Measurements from ENCODE around the gene PCDH9. TPM values are rescaled to one million over a fixed set of nuclear protein-coding genes. Genes with fewer than 3 reads are reported as not detected.

PCDH9 gene
- total RNA-seq, 1 donor from 2014 or later, result 14.7 TPM

- Histone ChIP-seq H3K27me3 (ENCODE audit: low read depth) (no peaks in the 10 kb centered on the region), H3K27ac (replicated peaks) (no peak overlapping the region), H3K4me3 (no peak overlapping the region), H3K9me3 (replicated peaks) (no peaks in the 10 kb centered on the region), H3K4me1 (peaks cover 3% of the 10 kb centered on the region), H3K36me3 (no peaks in the 10 kb centered on the region)
- intact Hi-C loops (cut with micrococcal nuclease), result no loop called here
- DNase-seq, result no peak
- TF ChIP-seq CTCF (IDR thresholded peaks at IDR 0.05; ENCODE audit: borderline replicate concordance), result no peak
Measured at GRCh38 chr13:66560991-66561390, 669.1 kb downstream of the PCDH9 start.

GRCh38 chr13:66560189-66560588 is 669.9 kb downstream of the PCDH9 start:
- no peak for DNase-seq
- no peak overlapping the region for H3K27ac ChIP-seq (replicated peaks)
- intact Hi-C loops (cut with micrococcal nuclease), result no loop called here
- no peaks in the 10 kb centered on the region for H3K9me3 ChIP-seq (replicated peaks)
- no peaks in the 10 kb centered on the region for H3K27me3 ChIP-seq (ENCODE audit: low read depth)
- H3K4me3 ChIP-seq, result no peak overlapping the region
- no peaks in the 10 kb centered on the region for H3K36me3 ChIP-seq
- peaks cover 3% of the 10 kb centered on the region for H3K4me1 ChIP-seq
- no peak for TF ChIP-seq CTCF (IDR thresholded peaks at IDR 0.05; ENCODE audit: borderline replicate concordance)

GRCh38 chr13:66559093-66559492 is 671.0 kb downstream of the PCDH9 start:
- H3K27ac ChIP-seq (replicated peaks), result no peak overlapping the region
- H3K4me1 ChIP-seq, result peaks cover 3% of the 10 kb centered on the region
- no peak for DNase-seq
- no peaks in the 10 kb centered on the region for H3K27me3 ChIP-seq (ENCODE audit: low read depth)
- no peak for TF ChIP-seq CTCF (IDR thresholded peaks at IDR 0.05; ENCODE audit: borderline replicate concordance)
- intact Hi-C loops (cut with micrococcal nuclease), result no loop called here
- no peak overlapping the region for H3K4me3 ChIP-seq
- H3K9me3 ChIP-seq (replicated peaks), result no peaks in the 10 kb centered on the region
- no peaks in the 10 kb centered on the region for H3K36me3 ChIP-seq

GRCh38 chr13:66558506-66558905 is 671.6 kb downstream of the PCDH9 start:
- intact Hi-C loops (cut with micrococcal nuclease), result no loop called here
- Histone ChIP-seq H3K4me1 (peaks cover 3% of the 10 kb centered on the region), H3K36me3 (no peaks in the 10 kb centered on the region), H3K4me3 (no peak overlapping the region), H3K27ac (replicated peaks) (no peak overlapping the region), H3K9me3 (replicated peaks) (no peaks in the 10 kb centered on the region), H3K27me3 (ENCODE audit: low read depth) (no peaks in the 10 kb centered on the region)
- no peak for DNase-seq
- no peak for TF ChIP-seq CTCF (IDR thresholded peaks at IDR 0.05; ENCODE audit: borderline replicate concordance)

GRCh38 chr13:66557357-66557756 is 672.8 kb downstream of the PCDH9 start:
- no peak for DNase-seq
- Histone ChIP-seq H3K36me3 (no peaks in the 10 kb centered on the region), H3K27ac (replicated peaks) (no peak overlapping the region), H3K4me1 (peaks cover 3% of the 10 kb centered on the region), H3K27me3 (ENCODE audit: low read depth) (no peaks in the 10 kb centered on the region), H3K4me3 (no peak overlapping the region), H3K9me3 (replicated peaks) (no peaks in the 10 kb centered on the region)
- TF ChIP-seq CTCF (IDR thresholded peaks at IDR 0.05; ENCODE audit: borderline replicate concordance), result no peak
- intact Hi-C loops (cut with micrococcal nuclease), result no loop called here

GRCh38 chr13:66556306-66556705 is 673.8 kb downstream of the PCDH9 start:
- no peaks in the 10 kb centered on the region for H3K27me3 ChIP-seq (ENCODE audit: low read depth)
- H3K4me1 ChIP-seq, result peaks cover 3% of the 10 kb centered on the region
- H3K36me3 ChIP-seq, result no peaks in the 10 kb centered on the region
- H3K9me3 ChIP-seq (replicated peaks), result no peaks in the 10 kb centered on the region
- TF ChIP-seq CTCF (IDR thresholded peaks at IDR 0.05; ENCODE audit: borderline replicate concordance), result no peak
- no peak for DNase-seq
- intact Hi-C loops (cut with micrococcal nuclease), result no loop called here
- no peak overlapping the region for H3K27ac ChIP-seq (replicated peaks)
- H3K4me3 ChIP-seq, result no peak overlapping the region
